ENCODE results near the gene BCLAF3. TPM values are rescaled to one million over a fixed set of nuclear protein-coding genes. Genes with fewer than 3 reads are reported as not detected.

Gene BCLAF3
- polyA plus RNA-seq, 1 experiment = 0.63 TPM

- no peak for DNase-seq (ENCODE audit: low read depth)
- no peak for TF ChIP-seq CTCF (IDR thresholded peaks at IDR 0.05; ENCODE audit: insufficient read depth, low read depth, low read length)
- CTCF ChIA-PET = interaction anchor here (0.9 kb wide), 1 partner anchor 589 kb away, joined by 3 read pairs; no protein-coding TSS in a partner anchor
- no peaks in the 10 kb centered on the region for H3K27me3 ChIP-seq (ENCODE audit: control insufficient read depth, insufficient read depth, low read length)
- H3K4me3 ChIP-seq (ENCODE audit: low read depth, low read length) = no peak overlapping the region
- 0 out of 2 replicates have a peak, but pooled peaks cover 1% of the 10 kb centered on the region for H3K36me3 ChIP-seq (ENCODE audit: control insufficient read depth, insufficient read depth, low read length)
- POLR2A ChIA-PET = no interaction called here
Observed at GRCh38 chrX:19960913-19961312, 29.9 kb downstream of the BCLAF3 start.

- no peak for TF ChIP-seq CTCF (IDR thresholded peaks at IDR 0.05; ENCODE audit: insufficient read depth, low read depth, low read length)
- no peak for DNase-seq (ENCODE audit: low read depth)
- Histone ChIP-seq H3K36me3 (ENCODE audit: control insufficient read depth, insufficient read depth, low read length) (no peaks in the 10 kb centered on the region), H3K27me3 (ENCODE audit: control insufficient read depth, insufficient read depth, low read length) (no peaks in the 10 kb centered on the region), H3K4me3 (ENCODE audit: low read depth, low read length) (no peak overlapping the region)
- ChIA-PET POLR2A (no interaction called here), CTCF (no interaction called here)
Observed at GRCh38 chrX:19958552-19959486, 32.0 kb downstream of the BCLAF3 start.

- Histone ChIP-seq H3K4me3 (ENCODE audit: low read depth, low read length) (no peak overlapping the region), H3K36me3 (ENCODE audit: control insufficient read depth, insufficient read depth, low read length) (no peaks in the 10 kb centered on the region), H3K27me3 (ENCODE audit: control insufficient read depth, insufficient read depth, low read length) (no peaks in the 10 kb centered on the region)
- no peak for TF ChIP-seq CTCF (IDR thresholded peaks at IDR 0.05; ENCODE audit: insufficient read depth, low read depth, low read length)
- ChIA-PET POLR2A (no interaction called here), CTCF (interaction anchor here (1.1 kb wide), 2 partner anchors 31 to 111 kb away, joined by 3 to 4 read pairs; no protein-coding TSS in a partner anchor)
- no peak for DNase-seq (ENCODE audit: low read depth)
Observed at GRCh38 chrX:19956923-19957322, 33.9 kb downstream of the BCLAF3 start.

- no peak overlapping the region for H3K4me3 ChIP-seq (ENCODE audit: low read depth, low read length)
- no peaks in the 10 kb centered on the region for H3K27me3 ChIP-seq (ENCODE audit: control insufficient read depth, insufficient read depth, low read length)
- POLR2A ChIA-PET = no interaction called here
- TF ChIP-seq CTCF (IDR thresholded peaks at IDR 0.05; ENCODE audit: insufficient read depth, low read depth, low read length) = no peak
- CTCF ChIA-PET = interaction anchor here (0.6 to 1.1 kb wide), 2 partner anchors 106 to 112 kb away, joined by 3 read pairs; no protein-coding TSS in a partner anchor
- no peak for DNase-seq (ENCODE audit: low read depth)
- H3K36me3 ChIP-seq (ENCODE audit: control insufficient read depth, insufficient read depth, low read length) = no peaks in the 10 kb centered on the region
Observed at GRCh38 chrX:19956306-19956705, 34.6 kb downstream of the BCLAF3 start.

- no peak for DNase-seq (ENCODE audit: low read depth)
Observed at GRCh38 chrX:19955306-19955705, 35.6 kb downstream of the BCLAF3 start.

More at GRCh38 chrX:19955306-19955705, 35.6 kb downstream of the BCLAF3 start:
- ChIA-PET POLR2A (no interaction called here), CTCF (interaction anchor here (1.0 kb wide), 1 partner anchor 30 kb away, joined by 3 read pairs; no protein-coding TSS in a partner anchor)
- Histone ChIP-seq H3K4me3 (ENCODE audit: low read depth, low read length) (no peak overlapping the region), H3K27me3 (ENCODE audit: control insufficient read depth, insufficient read depth, low read length) (no peaks in the 10 kb centered on the region), H3K36me3 (ENCODE audit: control insufficient read depth, insufficient read depth, low read length) (no peaks in the 10 kb centered on the region)
- no peak for TF ChIP-seq CTCF (IDR thresholded peaks at IDR 0.05; ENCODE audit: insufficient read depth, low read depth, low read length)

All from BJ (cell line).